Activated effector memory CD4-positive, alpha-beta T cell treated with anti-CD3 and anti-CD28 coated beads, Interleukin-2, amount 50 U/mL, for 16 hours (primary cell): ENCODE measurements around the gene LGALS1.
"Not testable (repeated sequence)": the region's sequence is repeated elsewhere in the genome, so short reads cannot be mapped to it uniquely, and the experiment has no call there.

Source experiments
- DNase-seq: peaks from one replicate; pipeline ENCODE4 v3.0.0-alpha.2; 2020

LGALS1 gene

GRCh38 chr22:37692627-37693285 is 17.3 kb downstream of the LGALS1 start:
- no peak for DNase-seq

GRCh38 chr22:37694131-37694530 is 18.7 kb downstream of the LGALS1 start:
- DNase-seq, result not testable (repeated sequence)

GRCh38 chr22:37696260-37696656 is 20.8 kb downstream of the LGALS1 start:
- DNase-seq, result not testable (repeated sequence)

GRCh38 chr22:37696657-37697537 is 21.5 kb downstream of the LGALS1 start, which contains the start of gene TRIOBP:
Gene TRIOBP, plus strand, starts transcription at chr22:37697048. Its CDS starts 4,318 bp downstream, at chr22:37701366.
- peak; percentile 92 for DNase-seq

GRCh38 chr22:37697538-37697835 is 22.1 kb downstream of the LGALS1 start:
- DNase-seq, result no peak

GRCh38 chr22:37701141-37701786 is 25.8 kb downstream of the LGALS1 start:
- no peak for DNase-seq

- DNase-seq, result no peak
Observed at GRCh38 chr22:37703906-37704305, 28.5 kb downstream of the LGALS1 start.

GRCh38 chr22:37704645-37705044 is 29.2 kb downstream of the LGALS1 start:
- DNase-seq, result no peak

GRCh38 chr22:37705205-37705604 is 29.8 kb downstream of the LGALS1 start:
- DNase-seq, result no peak

GRCh38 chr22:37708580-37709444 is 33.4 kb downstream of the LGALS1 start:
- DNase-seq, result no peak

- DNase-seq, result no peak
Observed at GRCh38 chr22:37709445-37709765, 34.0 kb downstream of the LGALS1 start.

- no peak for DNase-seq
Observed at GRCh38 chr22:37710675-37711074, 35.2 kb downstream of the LGALS1 start.

- DNase-seq, result no peak
Observed at GRCh38 chr22:37711490-37711889, 36.1 kb downstream of the LGALS1 start.

GRCh38 chr22:37713761-37714160 is 38.3 kb downstream of the LGALS1 start:
- no peak for DNase-seq

GRCh38 chr22:37714634-37715033 is 39.2 kb downstream of the LGALS1 start:
- no peak for DNase-seq

- no peak for DNase-seq
Observed at GRCh38 chr22:37715760-37716159, 40.3 kb downstream of the LGALS1 start.

- no peak for DNase-seq
Observed at GRCh38 chr22:37716708-37717107, 41.3 kb downstream of the LGALS1 start.

GRCh38 chr22:37717235-37717634 is 41.8 kb downstream of the LGALS1 start:
- not testable (repeated sequence) for DNase-seq

- not testable (repeated sequence) for DNase-seq
Observed at GRCh38 chr22:37717746-37718305, 42.4 kb downstream of the LGALS1 start.

- no peak for DNase-seq
Observed at GRCh38 chr22:37725551-37726240, 50.3 kb downstream of the LGALS1 start.

GRCh38 chr22:37726241-37726887 is 50.9 kb downstream of the LGALS1 start:
- no peak for DNase-seq
